ENCODE results near the gene COL5A3.
"Not testable (repeated sequence)": the region's sequence is repeated elsewhere in the genome, so short reads cannot be mapped to it uniquely, and the experiment has no call there.

Gene COL5A3

DNA sequence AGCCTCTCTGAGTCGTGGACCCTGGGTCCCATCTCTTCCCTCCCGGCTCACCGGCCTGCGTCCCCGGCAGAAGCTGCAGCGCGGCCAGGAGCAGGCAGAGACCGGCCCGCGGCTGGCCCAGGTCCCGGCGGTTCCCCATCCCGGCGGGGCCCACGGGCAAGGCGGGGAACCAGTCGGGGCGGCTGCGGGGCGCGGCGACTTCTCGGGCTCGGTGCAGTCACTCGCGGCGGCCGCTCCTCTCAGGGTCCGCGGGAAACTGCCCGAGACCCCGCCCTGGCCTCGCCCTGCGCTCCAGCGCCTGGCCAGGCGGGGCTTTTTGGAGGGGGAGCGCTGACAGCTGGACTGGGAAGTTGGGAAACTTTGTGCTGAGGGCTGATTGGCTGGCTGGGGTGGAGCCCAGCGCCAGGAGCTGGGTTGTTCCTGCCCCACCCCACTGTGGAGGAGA lies at the start of gene COL5A3:
Gene COL5A3 (minus strand): TSS at position 258 of the 445 bp plus-strand sequence. CDS start 119 bp downstream, at position 139.
- DNase-seq (ENCODE audit: low spot score) (no peak), FAIRE-seq (no peak)

DNA sequence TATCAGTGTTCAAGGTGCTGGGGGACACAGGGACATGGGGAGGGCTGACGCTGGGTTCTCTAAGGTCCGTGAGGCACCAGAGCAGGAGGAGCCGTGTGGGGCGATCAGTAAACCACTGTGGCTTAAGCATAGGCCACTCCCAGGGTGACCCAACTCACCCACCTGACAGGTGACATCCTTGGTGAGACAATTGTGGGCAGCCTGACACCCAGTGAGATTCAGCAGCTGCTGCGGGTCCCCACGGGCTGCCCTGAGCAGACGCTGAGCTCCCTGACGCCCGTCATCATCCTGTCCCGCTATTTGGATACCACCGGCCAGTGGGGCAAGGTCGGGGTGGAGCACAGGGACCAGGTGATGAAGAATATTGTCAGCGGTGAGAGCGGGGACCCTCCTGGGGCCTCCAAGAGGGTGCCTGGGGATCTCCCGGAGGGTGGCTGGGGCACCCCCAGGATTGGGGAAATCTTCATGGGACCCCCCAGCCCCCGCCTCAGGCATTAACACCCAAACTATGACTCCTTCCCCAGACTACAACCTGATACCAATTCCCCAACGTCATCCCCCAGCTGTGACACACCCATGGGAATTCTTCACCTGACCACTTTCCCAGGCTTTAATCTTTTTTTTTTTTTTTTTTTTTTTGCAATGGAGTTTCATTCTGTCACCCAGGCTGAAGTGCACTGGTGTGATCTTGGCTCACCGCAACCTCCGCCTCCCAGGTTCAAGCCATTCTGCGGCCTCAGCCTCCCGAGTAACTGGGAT lies 42.5 kb upstream of the COL5A3 start:
- DNase-seq (ENCODE audit: low spot score) = no peak
- no peak for FAIRE-seq

DNA sequence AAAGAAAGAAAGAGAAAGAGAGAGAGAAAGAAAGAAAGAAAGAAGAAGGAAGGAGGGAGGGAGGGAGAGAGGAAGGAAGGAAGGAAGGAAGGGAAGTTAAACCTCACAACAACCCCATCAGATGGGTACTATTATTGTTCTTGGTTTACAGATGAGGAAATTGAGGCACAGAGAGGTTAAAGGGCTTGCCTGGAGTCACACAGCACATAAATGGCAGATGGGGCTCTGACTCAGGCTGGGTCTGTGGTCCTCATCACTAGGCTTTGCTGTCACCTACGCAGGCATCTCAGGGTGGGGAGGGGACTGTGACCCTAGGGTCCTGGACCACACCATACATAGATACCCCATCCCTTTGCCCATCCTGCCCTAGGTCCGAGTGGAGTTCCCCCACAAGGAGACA lies 39.3 kb upstream of the COL5A3 start:
- DNase-seq (ENCODE audit: low spot score) (no peak), FAIRE-seq (no peak)

DNA sequence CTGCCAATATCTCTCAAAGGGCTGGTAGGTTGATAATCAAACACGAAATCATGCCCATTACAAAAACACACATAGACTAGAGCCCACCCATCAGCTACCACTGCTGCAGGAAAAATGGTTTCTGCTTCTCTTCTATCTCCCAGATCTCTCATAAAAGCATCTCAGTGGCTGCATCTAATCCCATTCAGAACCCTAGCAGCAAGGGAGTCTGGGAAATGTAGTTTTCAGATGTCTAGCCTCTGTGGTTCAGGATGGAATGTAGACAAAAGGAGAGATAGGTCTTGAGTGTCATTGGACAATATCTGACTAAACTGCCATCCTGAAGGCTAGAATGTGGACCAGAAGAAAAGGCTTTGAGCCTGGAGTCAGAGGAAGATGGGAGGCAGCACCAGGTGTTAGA lies 35.1 kb upstream of the COL5A3 start:
- FAIRE-seq (no peak), DNase-seq (ENCODE audit: low spot score) (no peak)

DNA sequence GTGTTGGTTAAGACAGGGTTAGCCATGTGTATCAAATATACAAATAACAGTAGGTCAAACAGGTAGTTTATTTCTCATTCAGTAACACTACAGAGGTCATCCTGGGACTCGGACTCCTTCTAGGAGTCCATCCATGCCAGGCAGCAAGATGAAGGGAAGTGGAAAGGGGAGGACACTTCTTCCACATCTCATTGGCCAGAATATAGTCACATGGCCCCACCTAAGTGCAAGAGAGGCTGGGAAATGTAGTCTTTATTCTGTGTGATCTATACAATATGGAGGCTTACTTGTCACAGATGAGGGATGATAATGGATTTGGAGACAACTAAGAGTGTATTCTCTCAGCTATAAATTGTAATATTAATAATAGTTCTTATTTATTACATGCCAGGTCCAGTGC lies 34.1 kb upstream of the COL5A3 start:
- DNase-seq (ENCODE audit: low spot score) (no peak), FAIRE-seq (no peak)

DNA sequence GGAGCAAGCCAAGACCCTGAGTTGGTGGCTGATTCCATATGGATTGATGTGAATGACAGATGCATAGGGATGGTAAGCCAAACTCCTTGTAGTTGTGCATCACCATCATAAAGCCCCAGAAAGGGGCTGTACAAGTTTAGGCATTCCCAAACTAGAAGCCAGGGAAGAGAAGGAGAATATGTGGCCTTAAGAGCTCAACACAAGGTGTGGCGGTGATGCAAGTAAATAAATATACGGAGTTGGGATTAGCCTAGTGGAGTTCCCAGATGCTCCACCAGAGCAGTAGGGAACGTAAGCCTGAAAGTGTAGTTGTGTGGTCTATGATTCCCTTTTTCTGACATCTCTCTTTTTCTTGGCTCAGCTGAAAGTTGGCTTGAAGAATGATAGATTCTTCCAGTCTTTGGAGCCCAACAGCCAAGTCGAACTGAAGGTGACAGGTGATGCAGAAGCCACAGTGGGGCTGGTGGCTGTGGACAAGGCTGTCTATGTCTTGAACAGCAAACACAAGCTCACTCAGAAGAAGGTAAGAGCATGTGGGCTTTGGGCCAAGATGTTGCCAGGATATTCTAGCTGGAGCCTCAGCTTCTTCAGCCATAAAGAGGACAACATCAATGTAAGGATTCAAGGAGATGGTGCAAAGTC lies 33.1 kb upstream of the COL5A3 start:
- FAIRE-seq = no peak
- DNase-seq (ENCODE audit: low spot score) = no peak

DNA sequence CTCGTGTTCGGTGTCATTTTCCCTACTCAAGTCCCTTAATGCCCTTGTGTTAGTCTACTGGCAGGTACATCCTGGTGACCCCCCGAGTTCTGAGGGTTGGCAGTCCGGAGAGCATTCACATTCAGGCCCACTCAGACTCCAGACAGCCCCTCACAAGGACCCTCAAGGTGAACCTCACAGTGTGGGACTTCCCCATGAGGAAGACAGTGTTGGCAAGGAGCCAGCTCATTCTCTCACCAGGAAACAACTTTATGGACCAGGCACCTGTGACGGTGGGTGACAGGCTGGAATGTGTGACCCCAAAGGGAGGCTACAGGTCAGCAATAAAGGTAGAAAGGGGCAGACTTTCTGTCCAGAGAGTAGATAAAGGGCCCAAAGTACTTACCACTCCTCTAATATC lies 27.5 kb upstream of the COL5A3 start:
- DNase-seq (ENCODE audit: low spot score) (no peak), FAIRE-seq (no peak)

DNA sequence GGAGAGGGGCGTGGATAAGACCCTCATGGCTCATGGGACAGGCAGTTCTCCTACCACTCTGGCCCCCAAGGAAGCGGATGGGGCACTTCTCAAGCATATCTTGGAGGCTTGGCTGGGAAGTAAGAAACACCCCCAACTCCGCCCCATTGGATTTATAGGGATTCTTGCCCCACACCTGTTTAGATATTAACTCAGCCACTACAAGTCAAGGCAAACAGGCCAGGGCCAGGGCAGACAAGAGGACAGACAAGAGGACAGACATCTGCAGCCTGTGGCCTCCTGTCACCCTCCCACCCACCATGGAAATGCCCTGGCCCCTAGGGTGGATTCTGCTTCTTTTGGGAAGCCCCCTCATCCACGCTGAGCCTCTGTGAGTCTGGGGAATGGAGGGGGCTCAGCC lies 27.1 kb upstream of the COL5A3 start:
- no peak for DNase-seq (ENCODE audit: low spot score)
- no peak for FAIRE-seq

DNA sequence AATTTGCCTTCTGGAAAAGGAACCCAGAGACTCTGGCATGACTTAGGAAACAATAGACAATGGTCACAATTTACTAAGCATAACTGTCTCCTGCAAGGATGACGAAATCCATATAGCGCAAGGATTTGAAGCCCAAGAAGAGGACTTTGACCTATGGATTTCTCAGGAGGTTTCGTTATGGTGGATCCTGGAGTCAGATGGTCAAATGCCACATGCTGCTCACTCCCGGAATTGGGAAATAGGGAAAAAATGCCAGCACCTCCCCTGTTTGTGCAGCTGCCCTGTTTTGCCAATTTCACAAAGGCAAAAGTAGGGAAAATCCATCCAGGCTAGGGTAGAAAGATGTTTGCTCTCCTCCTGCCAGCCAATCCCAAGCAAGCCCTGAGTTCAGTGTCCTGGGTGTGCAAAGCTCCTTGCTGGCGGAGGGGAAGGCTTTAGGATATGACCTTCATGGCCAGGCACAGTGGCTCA lies 26.3 kb upstream of the COL5A3 start:
- DNase-seq (ENCODE audit: low spot score) = no peak
- no peak for FAIRE-seq

DNA sequence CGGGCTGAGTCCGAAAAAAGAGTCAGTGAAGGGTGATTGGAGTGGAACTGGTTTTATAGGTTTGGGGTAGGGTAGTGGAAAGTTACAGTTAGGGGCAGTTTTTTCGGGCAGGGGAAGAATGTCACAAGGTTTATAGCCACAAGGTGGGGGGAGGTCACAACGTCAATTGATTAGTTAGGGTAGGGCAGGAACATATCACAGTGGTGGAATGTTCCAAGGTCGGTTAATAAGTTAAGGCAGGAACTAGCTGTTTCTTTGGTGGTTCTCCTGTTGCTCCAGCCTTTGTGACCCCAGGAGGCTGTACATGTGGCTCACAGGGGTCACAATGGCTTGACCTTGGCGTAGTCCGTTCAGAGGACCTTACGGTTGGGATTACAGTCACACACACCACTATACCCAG lies 23.3 kb upstream of the COL5A3 start:
- FAIRE-seq (no peak), DNase-seq (ENCODE audit: low spot score) (no peak)

DNA sequence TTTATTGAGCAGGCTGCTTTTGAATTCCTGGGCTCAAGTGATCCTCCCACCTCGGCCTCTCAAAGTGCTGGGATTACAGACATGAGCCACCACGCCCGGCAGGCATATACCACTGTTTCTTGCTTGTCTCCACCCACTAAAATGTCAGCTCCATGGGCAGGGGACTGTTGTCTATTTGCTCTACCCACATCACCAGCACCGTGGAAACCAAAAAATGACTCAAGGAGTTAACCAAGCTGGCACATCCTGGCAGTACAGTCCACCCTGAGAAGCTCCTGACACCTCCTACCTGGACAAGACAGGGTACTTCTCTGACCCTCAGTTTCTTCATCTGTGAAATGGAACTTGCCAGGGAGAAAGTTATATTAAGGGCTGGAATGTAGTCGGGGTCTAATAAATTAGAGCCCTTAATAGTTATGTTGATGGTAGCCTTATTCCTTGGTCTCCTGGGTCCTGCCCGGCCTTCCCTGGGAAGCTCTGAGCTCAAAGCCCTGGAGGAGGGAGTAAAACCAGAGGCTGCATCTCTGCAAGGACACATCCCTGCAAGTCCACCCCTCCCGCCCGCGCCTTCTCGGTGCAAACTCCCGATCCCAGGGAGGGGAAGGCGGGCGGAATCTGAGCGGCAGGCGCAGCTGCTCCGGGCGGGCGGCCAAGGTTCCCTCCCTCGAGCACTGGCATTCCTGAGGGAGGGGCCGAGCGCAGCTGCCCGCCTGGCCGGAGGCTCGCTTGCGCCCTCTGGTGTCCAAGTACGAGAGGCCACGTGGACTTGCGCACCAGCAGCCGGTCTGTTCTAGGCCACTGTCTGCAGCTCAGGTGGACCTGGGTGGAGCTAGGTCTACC lies 17.1 kb upstream of the COL5A3 start:
- FAIRE-seq (peak; percentile 58), DNase-seq (ENCODE audit: low spot score) (peak; percentile 84)

DNA sequence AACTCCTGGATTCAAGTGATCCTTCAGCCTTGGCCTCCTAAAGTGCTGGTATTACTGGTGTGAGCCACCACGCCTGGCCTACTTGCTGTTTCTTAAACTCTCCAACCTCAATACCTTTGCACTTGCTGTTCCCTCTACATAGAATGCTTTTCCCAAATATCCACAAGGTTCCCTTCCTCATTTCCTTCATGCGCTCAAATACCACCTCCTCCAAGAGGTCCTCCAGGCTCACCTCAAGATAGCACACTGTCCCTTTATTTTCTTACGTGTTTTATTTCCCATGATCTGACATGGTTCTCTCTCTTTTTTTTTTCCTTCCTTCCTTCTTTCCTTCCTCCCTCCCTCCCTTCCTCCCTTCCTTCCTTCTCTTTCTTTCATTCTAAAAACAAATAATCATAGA lies 16.4 kb upstream of the COL5A3 start:
- DNase-seq (ENCODE audit: low spot score) (no peak), FAIRE-seq (no peak)

DNA sequence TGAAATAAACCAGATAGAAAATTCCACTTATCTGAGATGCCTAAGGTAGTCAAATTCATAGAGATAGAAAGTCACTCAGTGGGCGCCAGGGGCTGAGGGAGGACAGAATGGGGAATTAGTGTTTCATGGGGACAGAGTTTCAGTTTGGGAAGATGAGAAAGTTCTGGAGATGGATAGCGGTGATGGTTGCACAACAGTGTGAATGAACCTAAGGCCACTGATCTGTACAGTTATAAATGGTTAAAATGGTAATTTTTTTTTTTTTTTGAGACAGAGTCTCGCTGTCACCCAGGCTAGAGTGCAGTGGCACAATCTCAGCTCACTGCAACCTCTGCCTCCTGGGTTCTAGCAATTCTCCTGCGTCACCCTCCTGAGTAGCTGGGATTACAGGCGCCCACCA lies 12.8 kb upstream of the COL5A3 start:
- FAIRE-seq; DNase-seq (ENCODE audit: low spot score): not testable (repeated sequence)

DNA sequence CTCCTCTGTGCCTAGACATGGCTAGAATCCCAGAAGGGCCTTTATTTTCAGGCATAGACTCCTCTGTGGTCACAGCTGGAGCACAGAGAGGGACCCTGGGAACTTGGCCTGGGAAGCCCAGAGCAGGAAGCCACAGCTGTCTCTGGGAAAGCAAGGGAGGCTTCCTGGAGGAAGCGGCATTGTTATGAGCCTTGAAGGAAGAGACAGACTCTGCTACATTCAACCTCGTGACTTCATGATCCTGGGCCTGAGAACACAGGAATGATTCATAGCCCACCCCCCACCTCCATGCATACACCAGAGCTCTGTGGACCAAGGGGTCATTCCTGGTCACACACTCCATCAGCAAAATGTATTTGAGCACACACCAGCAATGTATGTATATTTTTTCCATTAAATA lies 11.6 kb upstream of the COL5A3 start:
- DNase-seq (ENCODE audit: low spot score) (no peak), FAIRE-seq (no peak)

DNA sequence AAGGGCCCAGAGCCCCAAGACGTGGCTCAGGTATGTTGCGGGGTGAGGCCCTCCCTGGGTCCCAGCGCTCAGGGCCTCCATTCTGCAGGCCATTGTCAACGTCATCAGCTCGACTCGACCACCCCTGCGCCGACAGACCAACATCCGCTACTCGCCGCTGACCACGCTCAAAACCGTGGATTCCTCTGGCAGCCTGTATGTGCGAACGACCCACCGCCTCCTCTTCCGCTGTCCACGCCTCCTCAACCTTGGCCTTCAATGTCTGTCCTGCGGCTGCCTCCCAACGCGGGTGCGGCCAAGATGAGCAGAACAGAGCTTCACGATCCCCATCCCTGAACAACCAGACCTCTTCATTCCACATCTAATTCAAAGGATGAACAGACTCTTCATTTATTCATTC lies 11.1 kb upstream of the COL5A3 start:
- DNase-seq (ENCODE audit: low spot score) = no peak
- no peak for FAIRE-seq

DNA sequence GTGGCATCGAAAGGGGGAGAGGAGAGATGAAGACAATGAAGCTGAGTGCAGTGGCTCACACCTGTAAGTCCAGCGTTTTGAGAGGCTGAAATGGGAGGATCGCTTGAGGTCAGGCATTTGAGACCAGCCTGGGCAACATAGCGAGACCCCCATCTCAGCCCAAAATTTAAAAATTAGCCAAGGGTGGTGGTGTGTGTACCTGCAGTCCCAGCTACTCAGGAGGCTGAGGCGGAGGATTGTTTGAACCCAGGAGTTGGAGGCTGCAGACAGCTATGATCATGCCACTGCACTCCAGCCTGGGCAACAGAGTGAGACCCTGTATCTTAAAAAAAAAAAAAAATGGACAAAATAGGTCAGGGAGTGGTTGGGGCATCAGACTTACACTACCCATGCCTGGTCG lies 10.5 kb upstream of the COL5A3 start:
- DNase-seq (ENCODE audit: low spot score) (no peak), FAIRE-seq (no peak)

DNA sequence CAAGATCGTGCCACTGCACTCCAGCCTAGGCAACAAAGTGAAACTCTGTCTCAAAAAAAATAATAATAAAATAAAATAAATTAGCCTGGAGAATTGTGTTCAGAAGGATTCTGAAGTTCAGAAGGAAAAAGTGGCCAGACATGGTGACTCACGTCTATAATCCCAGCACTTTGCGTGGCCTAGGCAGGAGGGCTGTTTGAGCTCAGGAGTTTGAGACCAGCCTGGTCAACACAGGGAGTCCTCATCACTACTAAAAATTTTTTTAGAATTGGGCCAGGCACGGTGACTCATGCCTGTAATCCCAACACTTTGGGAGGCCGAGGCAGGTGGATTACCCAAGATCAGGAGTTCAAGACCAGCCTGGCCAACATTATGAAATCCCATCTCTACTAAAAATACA lies 8.9 kb upstream of the COL5A3 start:
- FAIRE-seq (no peak), DNase-seq (ENCODE audit: low spot score) (no peak)

DNA sequence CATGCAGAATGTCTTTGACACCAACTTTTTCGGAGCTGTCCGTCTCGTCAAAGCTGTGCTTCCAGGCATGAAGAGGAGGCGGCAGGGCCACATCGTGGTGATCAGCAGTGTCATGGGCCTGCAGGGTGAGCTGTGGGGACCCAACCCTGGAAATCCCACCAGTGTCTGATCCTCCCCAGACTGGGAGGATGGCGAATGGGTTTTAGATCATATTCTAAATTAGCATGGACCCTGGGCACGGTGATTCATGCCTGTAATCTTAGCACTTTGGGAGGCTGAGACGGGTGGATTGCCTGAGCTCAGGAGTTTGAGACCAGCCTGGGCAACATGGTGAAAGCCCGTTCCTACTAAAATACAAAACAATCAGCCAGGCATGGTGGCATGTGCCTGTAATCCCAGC lies 8.5 kb upstream of the COL5A3 start:
- DNase-seq (ENCODE audit: low spot score) = no peak
- no peak for FAIRE-seq

DNA sequence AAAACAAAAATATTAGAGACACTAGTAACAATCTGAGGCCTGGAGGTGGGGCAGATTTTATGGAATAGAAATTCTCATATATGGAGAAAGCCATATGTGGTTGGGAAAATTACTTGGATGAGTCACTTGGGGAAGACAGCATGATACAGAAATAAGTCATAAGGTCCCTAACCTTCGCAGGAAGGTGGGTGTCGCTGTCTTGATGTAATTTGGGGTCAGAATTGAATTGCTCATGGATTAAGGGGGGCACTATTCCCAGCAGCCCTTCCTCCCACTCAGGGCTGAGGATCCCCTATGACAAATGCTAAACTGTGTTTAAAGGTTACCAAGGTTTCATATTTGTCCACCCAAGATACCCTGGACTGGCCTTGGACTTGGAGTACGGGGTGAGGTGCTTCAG lies 8.0 kb upstream of the COL5A3 start:
- DNase-seq (ENCODE audit: low spot score) (peak; percentile 17), FAIRE-seq (no peak)

DNA sequence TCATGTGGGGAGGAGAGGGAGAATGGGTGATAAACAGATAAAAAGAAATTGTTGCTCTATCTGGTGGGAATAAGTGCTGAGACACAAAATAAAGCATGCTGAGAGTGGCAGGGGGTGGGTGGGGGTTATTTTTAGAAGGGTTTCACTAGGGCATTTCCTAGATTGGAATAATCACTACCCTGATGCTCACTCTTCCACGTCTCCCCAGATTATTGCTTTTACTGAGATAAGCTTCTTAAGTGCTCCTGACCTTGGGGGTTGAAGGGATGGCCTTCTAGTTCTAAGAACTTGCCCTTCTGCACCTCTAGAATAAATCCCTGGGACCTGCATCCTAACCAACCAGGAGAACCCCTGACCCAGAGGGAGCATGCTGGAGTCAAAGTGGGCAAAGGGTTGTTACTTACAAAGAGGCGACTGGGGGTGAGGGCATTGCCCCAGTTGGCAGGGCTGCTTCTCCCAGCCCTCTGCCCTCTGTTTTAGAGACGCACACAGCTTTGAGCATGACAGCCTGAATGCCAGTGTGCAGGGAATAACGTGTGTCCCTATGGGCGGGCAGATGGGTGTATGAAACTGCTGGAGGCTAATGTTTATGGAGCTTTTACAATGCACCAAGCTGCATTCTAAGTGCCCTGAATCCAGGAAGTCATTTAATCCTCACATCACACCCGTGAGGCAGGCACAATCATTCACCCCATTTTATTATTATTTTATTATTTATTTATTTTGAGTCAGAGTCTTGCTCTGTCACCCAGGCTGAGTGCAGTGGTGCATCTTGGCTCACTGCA lies 3.7 kb upstream of the COL5A3 start:
- no peak for FAIRE-seq

DNA sequence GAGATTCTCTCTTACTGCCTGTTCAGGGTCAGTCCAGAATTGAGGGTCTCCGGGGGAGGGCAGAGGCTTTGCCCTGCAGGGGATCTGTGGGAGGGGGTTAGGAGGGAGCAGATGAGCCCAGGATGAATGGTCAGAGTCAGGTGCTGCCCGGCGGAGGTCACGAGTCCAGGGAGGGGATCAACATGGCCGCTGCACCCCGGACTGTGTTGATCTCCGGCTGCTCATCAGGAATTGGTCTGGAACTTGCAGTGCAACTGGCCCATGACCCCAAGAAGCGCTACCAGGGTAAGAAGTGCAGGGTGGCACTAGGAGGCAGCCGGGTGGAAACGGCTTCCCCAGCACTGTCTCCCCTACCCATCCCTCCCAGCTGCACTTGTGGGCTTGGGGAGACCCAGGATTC lies 3.0 kb upstream of the COL5A3 start, which contains the start of gene RDH8:
Gene RDH8 (plus strand): TSS at position 168 of the 400 bp plus-strand sequence. CDS start 15 bp downstream, at position 183.
- no peak for FAIRE-seq
- DNase-seq (ENCODE audit: low spot score) = no peak

More for the DNA sequence above, 3.7 kb upstream of the COL5A3 start:
- no peak for DNase-seq (ENCODE audit: low spot score)

All from RCC 7860 (cell line).